B cell (primary cell): ENCODE measurements around the gene NOP9. TPM values are rescaled to one million over a fixed set of nuclear protein-coding genes. Genes with fewer than 3 reads are reported as not detected.
"Not testable (repeated sequence)": the region's sequence is repeated elsewhere in the genome, so short reads cannot be mapped to it uniquely, and the experiment has no call there.

Source experiments
- ATAC-seq: fragments of 200-7000 bp; cut with Tn5 transposase; one replicate; pipeline ENCODE4 v1.10.0; 2021; ENCODE audit warnings: low read depth, mild to moderate bottlenecking, moderate number of reproducible peaks, moderate library complexity
- CTCF ChIA-PET: fragments of 350-600 bp; sonication (Branson Sonifier 250); formaldehyde crosslinking; loops from one replicate; lab custom pipeline; 2021; ENCODE audit warnings: antibody characterized with exemption, inconsistent platforms; lab: Charles Lee
- POLR2A ChIA-PET: fragments of 350-600 bp; sonication (Branson Sonifier 250); formaldehyde crosslinking; loops from one replicate; lab custom pipeline; 2021; ENCODE audit warnings: antibody characterized with exemption; lab: Charles Lee
- DNase-seq: peaks from one replicate; pipeline ENCODE4 v3.0.0; 2013
- H2AFZ ChIP-seq: 2 replicates; pipeline ENCODE4 v1.6.1; 2012; ENCODE audit warnings: mild to moderate bottlenecking, low read depth, low read length; ENCODE audit not compliant: insufficient read depth, poor library complexity, severe bottlenecking
- H3K27ac ChIP-seq, 2 donors: 1 replicate in 1 of 2; 2 replicates in 1 of 2; pipeline ENCODE4 v1.5.1; 2012 to 2013; ENCODE audit warnings: low read length in 2 of 2, mild to moderate bottlenecking in 2 of 2, moderate library complexity in 1 of 2
- H3K27me3 ChIP-seq, 4 experiments: fragments of 200-600 bp in 1 of 4; sonication (generic) in 1 of 4; replicated peaks in 1 of 4; 1 replicate in 2 of 4; 2 replicates in 2 of 4; pipeline versions ENCODE4 v1.6.1 to v1.7.0; 2013 to 2016; ENCODE audit warnings: low read length in 3 of 4, mild to moderate bottlenecking in 2 of 4, mixed read lengths in 1 of 4, moderate library complexity in 1 of 4; ENCODE audit not compliant: insufficient read depth in 4 of 4, control insufficient read depth in 3 of 4; ENCODE audit errors: control extremely low read depth in 1 of 4
- H3K36me3 ChIP-seq, 2 experiments: replicated peaks in 1 of 2; 1 replicate in 1 of 2; 2 replicates in 1 of 2; pipeline versions ENCODE4 v1.6.1 to v1.7.1; 2013; ENCODE audit warnings: low read length in 1 of 2; ENCODE audit not compliant: insufficient read depth in 2 of 2, control insufficient read depth in 1 of 2; ENCODE audit errors: control extremely low read depth in 1 of 2, extremely low read depth in 1 of 2
- H3K4me1 ChIP-seq, 2 donors: fragments of 200-600 bp in 1 of 2; sonication (generic) in 1 of 2; 1 replicate in 1 of 2; 2 replicates in 1 of 2; pipeline versions ENCODE4 v1.5.1 to v1.6.1; 2013 to 2017; ENCODE audit warnings: low read length in 2 of 2; ENCODE audit not compliant: control insufficient read depth in 2 of 2, insufficient read depth in 2 of 2
- H3K4me2 ChIP-seq: replicated peaks from 2 replicates; pipeline ENCODE3; 2012; ENCODE audit warnings: mild to moderate bottlenecking, low read depth, low read length; ENCODE audit not compliant: poor library complexity, severe bottlenecking
- H3K4me3 ChIP-seq, 5 experiments: fragments of 200-600 bp in 1 of 5; sonication (generic) in 1 of 5; 1 replicate in 3 of 5; 2 replicates in 2 of 5; pipeline versions ENCODE4 v1.5.1 to v1.7.0; 2011 to 2016; ENCODE audit warnings: low read length in 4 of 5, mild to moderate bottlenecking in 4 of 5, low read depth in 2 of 5, control low read depth in 1 of 5, moderate library complexity in 1 of 5; ENCODE audit not compliant: insufficient read depth in 1 of 5; ENCODE audit errors: control extremely low read depth in 1 of 5, extremely low read depth in 1 of 5
- H3K79me2 ChIP-seq: fragments of 200-600 bp; sonication (generic); one replicate; pipeline ENCODE4 v1.6.0; 2016; ENCODE audit warnings: low read length; ENCODE audit not compliant: control insufficient read depth, insufficient read depth
- H3K9ac ChIP-seq: fragments of 200-600 bp; sonication (generic); 2 replicates; pipeline ENCODE4 v1.6.1; 2017; ENCODE audit warnings: mild to moderate bottlenecking, low read length, moderate library complexity
- H3K9me3 ChIP-seq, 3 donors: one replicate each; pipeline versions ENCODE4 v1.6.1 to v1.7.1; 2013; ENCODE audit warnings: low read length in 2 of 3; ENCODE audit not compliant: control insufficient read depth in 2 of 3, insufficient read depth in 1 of 3; ENCODE audit errors: control extremely low read depth in 1 of 3
- H4K20me1 ChIP-seq: 2 replicates; pipeline ENCODE4 v1.6.0; 2012; ENCODE audit warnings: mild to moderate bottlenecking, low read length; ENCODE audit not compliant: insufficient read depth, control insufficient read depth, poor library complexity, severe bottlenecking
- H3K27ac Mint-ChIP-seq: one replicate; pipeline ENCODE4 v1.8.0; 2021; ENCODE audit warnings: mixed read lengths
- H3K27me3 Mint-ChIP-seq: one replicate; pipeline ENCODE4 v1.8.0; 2021; ENCODE audit warnings: mixed read lengths
- H3K4me1 Mint-ChIP-seq: one replicate; pipeline ENCODE4 v1.8.0; 2021; ENCODE audit warnings: mixed read lengths
- H3K4me3 Mint-ChIP-seq: one replicate; pipeline ENCODE4 v1.8.0; 2021; ENCODE audit warnings: mixed read lengths
- H3K9me3 Mint-ChIP-seq: one replicate; pipeline ENCODE4 v1.8.0; 2022; ENCODE audit warnings: mixed read lengths; ENCODE audit not compliant: insufficient read depth
- CTCF ChIP-seq: fragments of 200-600 bp; IDR thresholded peaks from one replicate; pipeline ENCODE4 v1.8.0; 2022; ENCODE audit warnings: antibody characterized with exemption, mild to moderate bottlenecking
- EZH2 ChIP-seq: IDR thresholded peaks from 2 replicates; pipeline ENCODE4 v1.6.1; 2012; ENCODE audit warnings: borderline replicate concordance, low read depth, mild to moderate bottlenecking, moderate library complexity, low read length; ENCODE audit not compliant: insufficient read depth, poor library complexity, severe bottlenecking
- WGBS: methylation state at CpG from one replicate; pipeline ENCODE4 v1.1.5; 2013; ENCODE audit warnings: missing lambda C conversion rate; ENCODE audit not compliant: insufficient coverage; 5-methylcytosine and 5-hydroxymethylcytosine counted together
- intact Hi-C: fragments of 100-400 bp; cut with micrococcal nuclease; formaldehyde crosslinking; loops from one replicate; pipeline ENCODE4 v1.10.0; 2022
- polyA plus RNA-seq: library from polyadenylated mRNA; depleted of rRNA; stranded (reverse); fragments of >200 nt; gene quantifications from 2 replicates; pipeline ENCODE4 v1.2.3, GENCODE V29; 2012
- total RNA-seq, 2 donors: library from RNA; stranded (reverse); fragments of 120-200 nt in 1 of 2; gene quantifications; 1 replicate in 1 of 2; 2 replicates in 1 of 2; pipeline versions ENCODE4 v1.2.3 to v1.2.4, GENCODE V29; 2013 to 2022

The NOP9 gene
- total and polyA plus RNA-seq, 2 donors (not counting 1 experiment from before 2014, with no cell fraction given): 9.7 to 22.6 TPM

GRCh38 chr14:24353559-24354481, 54.2 kb downstream of the NOP9 start:
- no peak overlapping the region for H3K4me3 Mint-ChIP-seq
- H3K9ac ChIP-seq: no peak overlapping the region
- ChIA-PET POLR2A (interaction anchor here (0.6 kb wide), 1 partner anchor 242 kb away, joined by 5 read pairs; no protein-coding TSS in a partner anchor), CTCF (no interaction called here)
- H3K27me3 Mint-ChIP-seq: peaks cover 45% of the 10 kb centered on the region
- intact Hi-C loops: no loop called here
- H3K4me1 Mint-ChIP-seq: no peaks in the 10 kb centered on the region
- no peak overlapping the region for H3K4me3 ChIP-seq
- no peaks in the 10 kb centered on the region for H3K9me3 Mint-ChIP-seq
- no peak overlapping the region for H3K27ac ChIP-seq
- TF ChIP-seq CTCF (no peak), EZH2 (no peak)
- H4K20me1 ChIP-seq: no peaks in the 10 kb centered on the region
- H3K27me3 ChIP-seq: peaks cover 0 to 32% (median 12%) of the 10 kb centered on the region in 4 experiments
- H3K4me2 ChIP-seq: no peak overlapping the region
- no peak overlapping the region for H3K27ac Mint-ChIP-seq
- H3K4me1 ChIP-seq: no peaks in the 10 kb centered on the region
- H3K79me2 ChIP-seq: no peaks in the 10 kb centered on the region
- H3K36me3 ChIP-seq: no peaks in the 10 kb centered on the region
- H2AFZ ChIP-seq: no peak overlapping the region
- no peak for ATAC-seq
- no peak for DNase-seq
- 42% methylated on average over 2 of the region's 5 CpGs for WGBS
- no peaks in the 10 kb centered on the region for H3K9me3 ChIP-seq

GRCh38 chr14:24354482-24354825, 54.8 kb downstream of the NOP9 start:
- peaks cover 43% of the 10 kb centered on the region for H3K27me3 Mint-ChIP-seq
- H3K27ac Mint-ChIP-seq, H3K9ac ChIP-seq, H3K4me3 ChIP-seq, H3K4me1 Mint-ChIP-seq, H3K4me1 ChIP-seq, H3K4me3 Mint-ChIP-seq, H3K4me2 ChIP-seq, H3K9me3 ChIP-seq, H3K36me3 ChIP-seq, H4K20me1 ChIP-seq, CTCF ChIA-PET, H3K79me2 ChIP-seq, intact Hi-C loops, H3K27ac ChIP-seq, H3K9me3 Mint-ChIP-seq, H2AFZ ChIP-seq, DNase-seq, ATAC-seq: not testable (repeated sequence)
- POLR2A ChIA-PET: interaction anchor here (0.6 kb wide), 1 partner anchor 243 kb away, joined by 5 read pairs; no protein-coding TSS in a partner anchor
- WGBS: 70% methylated on average over 1 of the region's 3 CpGs
- peaks cover 0 to 33% (median 11%) of the 10 kb centered on the region in 4 experiments for H3K27me3 ChIP-seq
